ENCODE data around the gene CYP46A1. TPM values are rescaled to one million over a fixed set of nuclear protein-coding genes. Genes with fewer than 3 reads are reported as not detected.

Gene CYP46A1
- total and polyA plus RNA-seq, 2 donors (not counting 1 experiment from before 2014, with no cell fraction given): 0.27 to 0.28 TPM

- CTCF ChIA-PET: no interaction called here
- Mint-ChIP-seq H3K4me3 (no peak overlapping the region), H3K27me3 (peaks cover 18% of the 10 kb centered on the region), H3K9me3 (ENCODE audit: insufficient read depth) (no peaks in the 10 kb centered on the region), H3K27ac (no peak overlapping the region), H3K4me1 (peaks cover 9% of the 10 kb centered on the region)
- 83% methylated on average over 18 of the region's 20 CpGs for WGBS (ENCODE audit: insufficient coverage)
- H3K4me2 ChIP-seq (replicated peaks; ENCODE audit: low read depth, low read length, poor library complexity, severe bottlenecking): no peak overlapping the region
- peaks cover 0 to 25% (median 2%) of the 10 kb centered on the region in 4 experiments for H3K27me3 ChIP-seq (replicated peaks in 1 of 4; ENCODE audit: control extremely low read depth in 1 of 4, control insufficient read depth in 3 of 4, insufficient read depth in 4 of 4, low read length in 3 of 4)
- no peak overlapping the region for H3K27ac ChIP-seq (ENCODE audit: low read length in 2 of 2)
- H4K20me1 ChIP-seq (ENCODE audit: control insufficient read depth, insufficient read depth, low read length, poor library complexity, severe bottlenecking): no peaks in the 10 kb centered on the region
- H3K36me3 ChIP-seq (replicated peaks in 1 of 2; ENCODE audit: control extremely low read depth in 1 of 2, control insufficient read depth in 1 of 2, extremely low read depth in 1 of 2, insufficient read depth in 2 of 2, low read length in 1 of 2): no peaks in the 10 kb centered on the region
- H3K4me3 ChIP-seq (ENCODE audit: control extremely low read depth in 1 of 5, extremely low read depth in 1 of 5, insufficient read depth in 1 of 5, low read depth in 2 of 5, low read length in 4 of 5): no peak overlapping the region
- peaks cover 0 to 5% (median 0%) of the 10 kb centered on the region in 3 donors for H3K9me3 ChIP-seq (ENCODE audit: control extremely low read depth in 1 of 3, control insufficient read depth in 2 of 3, insufficient read depth in 1 of 3, low read length in 2 of 3)
- ATAC-seq (ENCODE audit: low read depth) (no peak), DNase-seq (no peak)
- no peak overlapping the region for H3K9ac ChIP-seq (ENCODE audit: low read length)
- POLR2A ChIA-PET: no interaction called here
- intact Hi-C loops (cut with micrococcal nuclease): no loop called here
- H3K4me1 ChIP-seq (ENCODE audit: control insufficient read depth in 2 of 2, insufficient read depth in 2 of 2, low read length in 2 of 2): peaks cover 0 to 6% of the 10 kb centered on the region in 2 donors
- H2AFZ ChIP-seq (ENCODE audit: insufficient read depth, low read depth, low read length, poor library complexity, severe bottlenecking): no peak overlapping the region
- H3K79me2 ChIP-seq (ENCODE audit: control insufficient read depth, insufficient read depth, low read length): no peaks in the 10 kb centered on the region
- no peak for TF ChIP-seq EZH2 (IDR thresholded peaks at IDR 0.05; ENCODE audit: borderline replicate concordance, insufficient read depth, low read depth, low read length, poor library complexity, severe bottlenecking)
- no peak for TF ChIP-seq CTCF (IDR thresholded peaks at IDR 0.05)
Observed at GRCh38 chr14:99671235-99672224, 12.6 kb upstream of the CYP46A1 start.

Data from B cell (primary cell).